Natural killer cell (primary cell): ENCODE results near the gene WDR86. TPM values are rescaled to one million over a fixed set of nuclear protein-coding genes. Genes with fewer than 3 reads are reported as not detected.

Experiments used
- ATAC-seq, 3 donors: fragments of 150-1000 bp in 2 of 3; fragments of 200-7000 bp in 1 of 3; cut with Tn5 transposase; 1 replicate in 1 of 3; 2 replicates in 2 of 3; pipeline ENCODE4 v1.10.0; 2021; ENCODE audit warnings: mild to moderate bottlenecking in 2 of 3, moderate library complexity in 2 of 3
- DNase-seq, 2 donors: peaks; one replicate each; pipeline versions ENCODE4 v3.0.0 to v3.0.0-alpha.2; 2013 to 2021; ENCODE audit warnings: mixed read lengths in 1 of 2
- H3K27ac ChIP-seq: one replicate; pipeline ENCODE4 v1.5.1; 2013; ENCODE audit warnings: mild to moderate bottlenecking, low read length
- H3K27me3 ChIP-seq: one replicate; pipeline ENCODE4 v1.6.1; 2013; ENCODE audit warnings: low read length; ENCODE audit not compliant: control insufficient read depth, insufficient read depth
- H3K36me3 ChIP-seq: one replicate; pipeline ENCODE4 v1.6.1; 2013; ENCODE audit warnings: low read length; ENCODE audit not compliant: control insufficient read depth, insufficient read depth
- H3K4me1 ChIP-seq: one replicate; pipeline ENCODE4 v1.6.1; 2013; ENCODE audit warnings: low read length; ENCODE audit not compliant: control insufficient read depth, insufficient read depth
- H3K4me3 ChIP-seq: one replicate; pipeline ENCODE4 v1.5.1; 2013; ENCODE audit warnings: low read length
- H3K9me3 ChIP-seq: one replicate; pipeline ENCODE4 v1.6.1; 2013; ENCODE audit warnings: low read length; ENCODE audit not compliant: control insufficient read depth, insufficient read depth
- H3K27ac Mint-ChIP-seq, 2 donors: one replicate each; pipeline ENCODE4 v1.8.0; 2022; ENCODE audit warnings: mild to moderate bottlenecking in 2 of 2, mixed read lengths in 2 of 2, moderate library complexity in 1 of 2
- H3K27me3 Mint-ChIP-seq, 2 donors: one replicate each; pipeline ENCODE4 v1.8.0; 2022; ENCODE audit warnings: low read depth in 2 of 2, mixed read lengths in 2 of 2
- H3K36me3 Mint-ChIP-seq: one replicate; pipeline ENCODE4 v1.8.0; 2022; ENCODE audit warnings: mixed read lengths
- H3K4me1 Mint-ChIP-seq, 2 donors: one replicate each; pipeline ENCODE4 v1.8.0; 2022; ENCODE audit warnings: mixed read lengths in 2 of 2
- H3K4me3 Mint-ChIP-seq: one replicate; pipeline ENCODE4 v1.8.0; 2022; ENCODE audit warnings: mild to moderate bottlenecking, moderate library complexity, mixed read lengths
- H3K9me3 Mint-ChIP-seq, 2 donors: one replicate each; pipeline ENCODE4 v1.8.0; 2022; ENCODE audit warnings: mixed read lengths in 2 of 2
- WGBS: methylation state at CpG from one replicate; pipeline ENCODE4 v1.1.7; 2013; ENCODE audit warnings: missing lambda C conversion rate; ENCODE audit not compliant: insufficient coverage; 5-methylcytosine and 5-hydroxymethylcytosine counted together
- intact Hi-C: fragments of 100-400 bp; cut with micrococcal nuclease; formaldehyde crosslinking; loops from one replicate; pipeline ENCODE4 v1.14.2; 2022
- total RNA-seq, 4 donors: library from RNA; stranded (reverse); fragments of 120-200 nt in 1 of 4; gene quantifications; one replicate each; pipeline versions ENCODE4 v1.2.3 to v1.2.4, GENCODE V29; 2013 to 2022
- TF ChIP-seq, protein P1 (sequence below): fragments of 200-600 bp; IDR thresholded peaks from one replicate; pipeline ENCODE4 v1.8.0; 2022; ENCODE audit warnings: antibody characterized with exemption

The WDR86 gene
- total RNA-seq, 3 donors from 2014 or later (not counting 1 experiment from before 2014, with no cell fraction given), result 1.6 to 4.6 (median 2.1) TPM

DNA sequence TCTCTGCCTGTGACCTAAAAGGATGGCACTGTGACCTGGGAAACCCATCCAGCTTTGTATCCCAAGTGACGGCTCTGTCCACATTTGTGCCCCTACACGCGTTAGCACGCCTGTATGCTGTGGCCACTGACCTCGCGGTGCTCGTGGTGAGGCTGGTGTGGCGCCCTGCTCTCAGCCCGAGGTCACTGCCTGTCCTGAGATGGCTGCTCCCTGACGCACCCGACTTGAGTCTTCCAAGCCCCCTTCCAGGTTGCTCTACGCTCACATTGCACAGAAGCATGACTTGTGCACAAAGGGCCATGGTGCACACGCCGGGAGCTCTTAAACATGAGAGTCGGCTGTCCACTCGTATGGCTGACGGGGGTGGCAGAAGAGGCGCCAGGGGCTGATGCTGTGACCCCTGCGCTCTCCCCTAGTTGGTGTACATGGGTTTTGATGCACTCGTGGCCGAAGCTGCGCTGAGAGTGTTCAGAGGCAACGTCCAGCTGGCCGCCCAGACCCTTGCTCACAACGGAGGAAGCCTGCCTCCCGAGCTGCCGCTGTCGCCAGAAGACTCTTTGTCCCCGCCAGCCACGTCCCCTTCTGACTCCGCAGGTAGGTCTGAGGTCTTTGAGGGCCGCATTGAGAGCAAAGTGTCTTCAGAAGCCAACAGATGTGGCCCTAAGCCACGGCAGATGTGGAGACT, 33.5 kb downstream of the WDR86 start:
- no peak overlapping the region for H3K27ac Mint-ChIP-seq
- WGBS, result 96% methylated on average over 33 of the region's 33 CpGs
- TF ChIP-seq, protein P1, sequence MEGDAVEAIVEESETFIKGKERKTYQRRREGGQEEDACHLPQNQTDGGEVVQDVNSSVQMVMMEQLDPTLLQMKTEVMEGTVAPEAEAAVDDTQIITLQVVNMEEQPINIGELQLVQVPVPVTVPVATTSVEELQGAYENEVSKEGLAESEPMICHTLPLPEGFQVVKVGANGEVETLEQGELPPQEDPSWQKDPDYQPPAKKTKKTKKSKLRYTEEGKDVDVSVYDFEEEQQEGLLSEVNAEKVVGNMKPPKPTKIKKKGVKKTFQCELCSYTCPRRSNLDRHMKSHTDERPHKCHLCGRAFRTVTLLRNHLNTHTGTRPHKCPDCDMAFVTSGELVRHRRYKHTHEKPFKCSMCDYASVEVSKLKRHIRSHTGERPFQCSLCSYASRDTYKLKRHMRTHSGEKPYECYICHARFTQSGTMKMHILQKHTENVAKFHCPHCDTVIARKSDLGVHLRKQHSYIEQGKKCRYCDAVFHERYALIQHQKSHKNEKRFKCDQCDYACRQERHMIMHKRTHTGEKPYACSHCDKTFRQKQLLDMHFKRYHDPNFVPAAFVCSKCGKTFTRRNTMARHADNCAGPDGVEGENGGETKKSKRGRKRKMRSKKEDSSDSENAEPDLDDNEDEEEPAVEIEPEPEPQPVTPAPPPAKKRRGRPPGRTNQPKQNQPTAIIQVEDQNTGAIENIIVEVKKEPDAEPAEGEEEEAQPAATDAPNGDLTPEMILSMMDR, result no peak
- H3K36me3 ChIP-seq, result peaks cover 61% of the 10 kb centered on the region
- no peak overlapping the region for H3K4me3 Mint-ChIP-seq
- no peaks in the 10 kb centered on the region for H3K27me3 ChIP-seq
- H3K9me3 ChIP-seq, result no peaks in the 10 kb centered on the region
- H3K36me3 Mint-ChIP-seq, result peaks cover 16% of the 10 kb centered on the region
- intact Hi-C loops, result no loop called here
- DNase-seq (no peak), ATAC-seq (no peak)
- H3K27me3 Mint-ChIP-seq, result no peaks in the 10 kb centered on the region
- H3K4me1 ChIP-seq, result peaks cover 12% of the 10 kb centered on the region
- H3K9me3 Mint-ChIP-seq, result no peaks in the 10 kb centered on the region
- no peak overlapping the region for H3K27ac ChIP-seq
- H3K4me3 ChIP-seq, result no peak overlapping the region
- H3K4me1 Mint-ChIP-seq, result peaks cover 4 to 20% of the 10 kb centered on the region in 2 donors

DNA sequence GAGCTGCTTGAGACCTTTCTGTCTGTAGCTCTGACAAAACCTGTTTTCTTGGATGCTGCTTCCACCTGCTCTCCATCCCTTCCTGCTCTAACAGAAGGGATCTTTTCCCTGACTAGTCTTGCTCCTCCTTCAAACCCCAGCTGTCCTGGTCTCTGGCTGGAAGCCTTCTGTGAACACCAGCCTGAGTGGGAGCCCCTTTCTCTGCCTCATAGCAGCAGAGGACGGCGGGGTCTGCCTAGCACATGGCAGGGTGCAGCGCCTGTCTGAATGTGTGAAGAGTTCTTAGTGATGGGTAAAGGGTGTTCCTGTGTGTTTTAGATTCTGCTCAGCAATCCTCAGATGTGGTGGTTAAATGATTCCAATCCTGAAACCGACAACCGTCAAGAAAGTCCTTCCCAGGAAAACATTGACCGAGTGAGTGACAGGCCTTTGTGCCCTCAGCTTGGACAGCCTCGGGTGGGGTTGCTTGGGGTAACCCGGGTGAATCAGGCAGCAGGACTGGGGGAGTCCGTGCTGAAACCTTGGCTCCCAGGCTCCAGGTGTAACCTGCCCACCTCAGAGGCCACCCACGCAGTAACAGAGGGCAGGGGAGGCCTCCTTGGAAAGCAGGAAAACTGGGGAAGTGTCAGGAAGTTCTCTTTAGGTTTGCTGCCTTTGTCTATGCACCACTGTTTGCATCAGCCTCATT, 34.2 kb downstream of the WDR86 start:
- no peaks in the 10 kb centered on the region for H3K9me3 ChIP-seq
- Mint-ChIP-seq H3K4me1 (peaks cover 4 to 15% of the 10 kb centered on the region in 2 donors), H3K4me3 (no peak overlapping the region), H3K27ac (peak overlapping the region in 1 of 2 donors; percentile 33), H3K27me3 (no peaks in the 10 kb centered on the region), H3K9me3 (no peaks in the 10 kb centered on the region), H3K36me3 (peaks cover 16% of the 10 kb centered on the region)
- no peak overlapping the region for H3K4me3 ChIP-seq
- ATAC-seq (no peak), DNase-seq (no peak)
- H3K36me3 ChIP-seq, result peaks cover 62% of the 10 kb centered on the region
- H3K27ac ChIP-seq, result no peak overlapping the region
- TF ChIP-seq, protein P1, result no peak
- H3K27me3 ChIP-seq, result no peaks in the 10 kb centered on the region
- intact Hi-C loops, result no loop called here
- WGBS, result 83% methylated on average over 10 of the region's 10 CpGs
- peaks cover 6% of the 10 kb centered on the region for H3K4me1 ChIP-seq

DNA sequence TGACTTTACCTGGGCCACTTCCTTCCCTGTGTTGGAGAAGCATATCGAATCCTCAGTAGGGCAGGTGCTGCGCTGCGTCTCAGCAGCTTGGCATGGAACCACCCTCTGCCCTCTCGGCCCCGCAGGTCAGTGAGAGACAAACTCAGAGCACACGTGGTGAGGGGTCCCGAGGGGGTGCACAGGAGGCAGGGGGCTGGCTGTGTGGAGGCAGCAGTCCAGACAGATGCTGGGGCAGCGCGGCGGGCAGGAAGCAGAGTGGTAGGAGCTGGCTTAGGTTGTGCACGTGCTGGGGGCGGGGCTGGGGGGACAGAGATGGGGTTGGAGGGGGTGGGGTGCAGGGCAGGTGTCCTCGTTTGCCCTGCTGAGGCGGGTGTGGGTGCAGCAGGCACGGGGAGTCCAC, 35.1 kb downstream of the WDR86 start:
- TF ChIP-seq, protein P1, result no peak
- no peaks in the 10 kb centered on the region for H3K4me1 ChIP-seq
- H3K4me3 ChIP-seq, result no peak overlapping the region
- DNase-seq, result no peak
- no peak for ATAC-seq
- H3K9me3 ChIP-seq, result no peaks in the 10 kb centered on the region
- Mint-ChIP-seq H3K9me3 (no peaks in the 10 kb centered on the region), H3K36me3 (peaks cover 16% of the 10 kb centered on the region), H3K4me3 (no peak overlapping the region), H3K27me3 (no peaks in the 10 kb centered on the region), H3K27ac (no peak overlapping the region), H3K4me1 (peaks cover 4 to 14% of the 10 kb centered on the region in 2 donors)
- WGBS, result 90% methylated on average over 15 of the region's 15 CpGs
- intact Hi-C loops, result no loop called here
- no peaks in the 10 kb centered on the region for H3K27me3 ChIP-seq
- H3K36me3 ChIP-seq, result peaks cover 64% of the 10 kb centered on the region
- H3K27ac ChIP-seq, result no peak overlapping the region
